NB4 (cell line): ENCODE results near the gene PARD3.

ENCODE experiments used
- DNase-seq: peaks from one replicate; pipeline ENCODE4 v3.0.0; 2010; ENCODE audit warnings: low read depth
- H3K4me3 ChIP-seq: one replicate; pipeline ENCODE4 v1.5.1; 2011; ENCODE audit warnings: mild to moderate bottlenecking, low read depth, low read length, moderate library complexity
- CTCF ChIP-seq: IDR thresholded peaks from one replicate; pipeline ENCODE4 v1.5.1; 2012; ENCODE audit warnings: low read depth, low read length
- MAX ChIP-seq: IDR thresholded peaks from 2 replicates; pipeline ENCODE4 v1.6.1; 2011; ENCODE audit warnings: low read depth, low read length
- MYC ChIP-seq: IDR thresholded peaks from 2 replicates; pipeline ENCODE4 v1.6.1; 2011; ENCODE audit warnings: low read depth, low read length
- POLR2A ChIP-seq: IDR thresholded peaks from 2 replicates; pipeline ENCODE4 v1.6.1; 2011; ENCODE audit warnings: mild to moderate bottlenecking; ENCODE audit not compliant: insufficient read length; ENCODE audit errors: extremely low read depth

The PARD3 gene

GRCh38 chr10:34601691-34602090 is 213.4 kb downstream of the PARD3 start:
- no peak overlapping the region for H3K4me3 ChIP-seq
- TF ChIP-seq CTCF (no peak), POLR2A (no peak), MYC (no peak), MAX (no peak)
- DNase-seq = no peak

- DNase-seq = no peak
- TF ChIP-seq MAX (no peak), CTCF (no peak), MYC (no peak), POLR2A (no peak)
- H3K4me3 ChIP-seq = no peak overlapping the region
Observed at GRCh38 chr10:34599026-34599795, 215.9 kb downstream of the PARD3 start.

- TF ChIP-seq CTCF = no peak
- TF ChIP-seq MYC = no peak
- no peak for TF ChIP-seq MAX
- TF ChIP-seq POLR2A = no peak
- DNase-seq = peak; percentile 8
Observed at GRCh38 chr10:34596351-34596750, 218.7 kb downstream of the PARD3 start.

GRCh38 chr10:34593930-34594329 is 221.2 kb downstream of the PARD3 start:
- TF ChIP-seq CTCF (no peak), MAX (no peak), POLR2A (no peak), MYC (no peak)

More at GRCh38 chr10:34596351-34596750, 218.7 kb downstream of the PARD3 start:
- no peak overlapping the region for H3K4me3 ChIP-seq

GRCh38 chr10:34593374-34593890 is 221.7 kb downstream of the PARD3 start:
- no peak for DNase-seq
- TF ChIP-seq CTCF (no peak), MAX (no peak), MYC (no peak), POLR2A (no peak)
- H3K4me3 ChIP-seq = no peak overlapping the region

More at GRCh38 chr10:34593930-34594329, 221.2 kb downstream of the PARD3 start:
- no peak overlapping the region for H3K4me3 ChIP-seq
- no peak for DNase-seq
